ENCODE measurements around the gene TNFRSF1A.

Gene TNFRSF1A

DNA sequence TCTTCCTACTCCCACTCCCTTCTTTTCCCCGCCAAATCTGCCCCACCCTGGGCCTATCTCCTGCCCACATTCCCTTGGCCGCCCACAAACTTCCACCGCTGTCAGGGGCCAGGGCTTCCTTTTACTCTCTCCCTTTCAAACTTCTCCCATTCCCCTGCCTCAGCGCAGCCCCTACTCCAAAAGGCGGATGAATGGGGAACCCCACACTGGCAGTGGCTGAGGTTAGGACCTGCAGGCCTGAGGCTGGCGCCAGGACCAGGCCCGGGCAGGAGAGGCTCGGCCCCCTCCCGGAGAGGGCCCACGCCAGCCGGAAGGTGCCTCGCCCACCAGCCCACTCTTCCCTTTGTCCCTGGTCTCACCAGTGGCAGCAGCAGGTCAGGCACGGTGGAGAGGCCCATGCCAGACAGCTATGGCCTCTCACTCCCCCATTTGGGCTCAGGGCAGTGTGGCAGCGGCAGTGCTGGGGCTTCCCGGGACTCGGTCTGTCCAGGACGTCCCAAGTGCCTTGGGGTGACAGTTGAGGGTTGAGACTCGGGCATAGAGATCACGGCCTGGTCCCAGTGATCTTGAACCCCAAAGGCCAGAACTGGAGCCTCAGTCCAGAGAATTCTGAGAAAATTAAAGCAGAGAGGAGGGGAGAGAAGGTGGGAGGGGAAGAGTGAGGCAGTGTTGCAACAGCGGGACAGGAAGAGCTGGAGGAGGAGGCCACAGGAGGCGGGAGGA lies at the start of gene TNFRSF1A:
Gene TNFRSF1A (minus strand): TSS at position 660 of the 723 bp plus-strand sequence. CDS start 262 bp downstream, at position 398.
- no peak for DNase-seq

DNA sequence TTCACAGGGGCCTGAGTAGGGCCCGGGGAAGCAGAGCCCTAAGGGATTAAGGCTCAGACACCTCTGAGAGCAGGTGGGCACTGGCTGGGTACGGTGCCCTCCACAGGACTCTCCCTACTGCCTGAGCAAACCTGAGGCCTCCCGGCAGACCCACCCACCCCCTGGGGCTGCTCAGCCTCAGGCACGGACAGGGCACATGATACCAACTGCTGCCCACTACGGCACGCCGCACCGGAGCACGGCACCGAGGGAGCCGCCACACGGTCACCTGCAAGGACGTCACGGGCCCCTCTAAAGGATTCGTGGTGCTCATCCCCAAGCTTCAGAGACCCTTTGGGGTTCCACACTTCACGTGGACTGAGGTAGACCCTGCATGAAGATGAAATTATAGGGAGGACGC lies 49.1 kb upstream of the TNFRSF1A start:
- DNase-seq: no peak

DNA sequence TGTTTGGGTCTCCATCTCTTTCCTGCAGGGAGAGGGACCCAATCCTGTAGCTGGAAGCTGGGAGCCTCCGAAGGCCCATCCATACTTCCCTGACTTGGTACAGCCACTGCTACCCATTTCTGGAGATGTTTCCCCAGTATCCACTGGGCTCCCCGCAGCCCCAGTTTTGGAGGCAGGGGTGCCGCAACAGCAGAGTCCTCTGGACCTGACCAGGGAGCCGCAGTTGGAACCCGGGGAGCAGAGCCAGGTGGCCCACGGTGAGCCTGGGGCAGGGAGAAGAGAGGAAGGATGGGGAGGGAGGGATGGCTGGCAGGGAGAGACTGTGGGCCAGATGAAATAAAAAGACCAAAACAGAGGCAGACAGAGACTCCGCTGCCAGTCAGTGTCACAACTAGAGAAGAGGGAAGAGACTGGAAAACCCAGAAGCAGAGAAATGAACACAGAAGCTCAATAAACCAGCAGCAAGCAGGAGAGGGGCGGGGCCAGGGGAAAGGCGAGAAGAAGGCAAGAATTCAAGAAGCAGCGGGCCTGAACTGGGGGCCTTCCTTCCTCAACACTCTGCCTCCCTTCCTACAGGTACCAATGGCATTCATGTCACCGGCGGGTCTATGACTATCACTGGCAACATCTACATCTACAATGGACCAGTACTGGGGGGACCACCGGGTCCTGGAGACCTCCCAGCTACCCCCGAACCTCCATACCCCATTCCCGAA lies 48.4 kb upstream of the TNFRSF1A start:
- DNase-seq: no peak

DNA sequence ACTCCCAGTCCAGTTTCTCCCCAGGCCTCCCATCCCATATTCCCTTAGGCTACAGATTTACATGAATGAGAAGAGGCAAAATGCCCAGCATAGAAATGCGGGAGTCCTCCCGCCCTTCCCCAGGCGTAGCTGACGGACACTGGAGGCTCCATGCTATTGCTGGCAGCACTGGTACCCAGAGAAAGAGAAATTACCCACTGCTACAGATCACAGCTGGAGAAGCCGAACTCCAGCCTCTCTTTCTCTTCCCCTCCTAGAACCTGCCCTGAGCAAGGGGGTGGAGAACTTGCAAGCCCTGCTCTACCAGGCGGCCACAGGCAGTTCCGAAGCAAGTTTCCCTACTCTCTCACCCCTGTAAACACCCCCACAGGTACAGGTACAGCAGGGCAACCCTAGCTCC lies 45.7 kb upstream of the TNFRSF1A start:
- no peak for DNase-seq

DNA sequence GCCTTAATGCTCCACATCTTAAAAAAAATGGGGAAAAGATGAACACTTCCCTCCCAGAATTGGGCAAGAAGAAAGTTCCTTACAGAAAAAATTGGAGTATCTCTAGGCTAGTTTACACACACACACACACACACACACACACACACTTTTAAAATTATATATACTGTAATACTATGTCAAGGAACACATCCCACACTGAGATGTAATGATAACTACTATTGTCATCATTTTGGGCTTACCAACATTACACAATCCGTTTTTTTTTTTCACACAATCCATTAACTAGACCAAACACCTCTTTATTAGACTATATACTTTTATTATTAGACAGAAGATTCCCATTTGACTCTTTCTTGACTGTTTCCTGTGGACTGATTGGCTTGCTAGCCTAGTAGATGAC lies 44.6 kb upstream of the TNFRSF1A start:
- no peak for DNase-seq

DNA sequence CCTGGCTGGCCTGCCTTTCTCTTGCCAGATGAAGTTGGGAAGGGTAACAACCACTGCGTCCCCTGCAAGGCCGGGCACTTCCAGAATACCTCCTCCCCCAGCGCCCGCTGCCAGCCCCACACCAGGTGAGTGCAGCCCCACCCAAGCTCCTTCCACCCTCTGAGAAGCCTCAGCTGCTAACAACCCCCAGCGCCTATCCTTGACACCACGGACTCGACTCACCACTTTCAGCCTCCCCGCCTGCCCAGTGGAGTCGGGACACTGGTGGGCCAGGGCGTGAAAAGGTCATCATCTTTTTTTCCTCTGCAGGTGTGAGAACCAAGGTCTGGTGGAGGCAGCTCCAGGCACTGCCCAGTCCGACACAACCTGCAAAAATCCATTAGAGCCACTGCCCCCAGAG lies 44.2 kb upstream of the TNFRSF1A start:
- DNase-seq: no peak

DNA sequence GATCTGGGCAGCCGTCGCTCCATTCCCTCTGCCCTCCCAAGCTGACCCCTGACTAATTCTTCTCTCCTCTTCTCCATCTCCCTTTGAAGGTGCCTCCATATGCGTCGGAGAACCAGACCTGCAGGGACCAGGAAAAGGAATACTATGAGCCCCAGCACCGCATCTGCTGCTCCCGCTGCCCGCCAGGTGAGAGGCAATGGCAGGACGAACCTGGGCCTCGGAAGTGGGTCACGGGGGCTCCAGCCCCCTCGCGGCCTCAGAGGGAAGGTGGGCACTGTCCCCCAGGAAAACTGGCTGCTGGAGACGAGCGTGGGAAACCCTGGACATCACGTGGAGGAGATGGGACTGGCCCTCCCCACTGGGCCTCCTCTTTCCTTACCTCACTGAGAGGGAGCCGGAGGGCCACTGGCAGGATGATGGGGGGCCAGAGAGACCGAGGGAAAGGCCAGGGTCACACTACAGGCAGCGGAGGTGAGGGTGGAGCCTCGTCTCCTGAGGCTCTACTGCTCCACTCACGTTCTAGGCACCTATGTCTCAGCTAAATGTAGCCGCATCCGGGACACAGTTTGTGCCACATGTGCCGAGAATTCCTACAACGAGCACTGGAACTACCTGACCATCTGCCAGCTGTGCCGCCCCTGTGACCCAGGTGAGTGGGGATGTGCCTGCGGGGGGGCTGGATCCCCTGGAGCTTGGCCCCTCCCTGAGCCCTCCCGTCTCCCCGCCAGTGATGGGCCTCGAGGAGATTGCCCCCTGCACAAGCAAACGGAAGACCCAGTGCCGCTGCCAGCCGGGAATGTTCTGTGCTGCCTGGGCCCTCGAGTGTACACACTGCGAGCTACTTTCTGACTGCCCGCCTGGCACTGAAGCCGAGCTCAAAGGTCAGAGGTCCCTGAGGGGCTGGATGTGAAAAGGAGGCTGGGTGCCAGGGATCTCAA lies 42.9 kb upstream of the TNFRSF1A start:
- no peak for DNase-seq

DNA sequence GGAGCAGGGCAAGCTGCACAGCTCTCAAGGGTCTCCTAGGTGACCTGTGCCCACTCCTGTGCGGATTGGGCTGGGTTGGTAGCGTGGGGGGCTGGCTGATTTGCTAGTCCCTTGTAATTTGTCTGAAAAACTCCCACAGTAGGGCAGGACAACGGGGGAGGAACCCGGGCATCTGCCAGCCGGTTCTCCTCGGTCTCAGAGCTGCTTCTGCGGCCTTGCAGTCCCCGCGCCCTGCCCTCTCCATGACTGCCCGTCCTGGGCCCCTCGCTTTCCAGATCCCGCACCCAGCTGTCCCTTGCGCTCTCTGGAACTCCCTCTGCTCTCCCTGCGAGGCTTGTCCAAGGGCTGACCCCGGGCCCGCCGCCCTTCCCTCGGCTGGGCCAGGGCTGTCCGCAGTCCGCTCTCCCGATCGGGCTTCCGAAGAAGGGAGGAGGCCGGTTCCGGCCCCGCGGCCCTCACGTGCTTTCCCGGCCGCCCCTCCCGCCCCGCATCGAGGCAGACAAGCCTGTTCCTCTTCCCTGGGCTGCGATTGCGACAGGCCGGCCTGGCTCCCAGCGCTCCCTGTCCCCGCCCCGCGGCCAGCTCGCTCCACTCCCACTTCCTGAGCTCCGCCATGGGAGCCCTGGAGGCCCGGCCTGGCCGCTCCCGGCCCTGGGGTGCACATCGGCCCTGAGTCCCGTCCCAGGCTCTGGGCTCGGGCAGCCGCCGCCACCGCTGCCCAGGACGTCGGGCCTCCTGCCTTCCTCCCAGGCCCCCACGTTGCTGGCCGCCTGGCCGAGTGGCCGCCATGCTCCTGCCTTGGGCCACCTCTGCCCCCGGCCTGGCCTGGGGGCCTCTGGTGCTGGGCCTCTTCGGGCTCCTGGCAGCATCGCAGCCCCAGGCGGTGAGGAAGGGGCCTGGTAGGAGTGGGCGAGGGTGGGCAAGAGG lies 42.0 kb upstream of the TNFRSF1A start, which contains the start of gene LTBR:
Gene LTBR (plus strand): TSS at position 591 of the 927 bp plus-strand sequence. CDS start 197 bp downstream, at position 788.
- DNase-seq: no peak

DNA sequence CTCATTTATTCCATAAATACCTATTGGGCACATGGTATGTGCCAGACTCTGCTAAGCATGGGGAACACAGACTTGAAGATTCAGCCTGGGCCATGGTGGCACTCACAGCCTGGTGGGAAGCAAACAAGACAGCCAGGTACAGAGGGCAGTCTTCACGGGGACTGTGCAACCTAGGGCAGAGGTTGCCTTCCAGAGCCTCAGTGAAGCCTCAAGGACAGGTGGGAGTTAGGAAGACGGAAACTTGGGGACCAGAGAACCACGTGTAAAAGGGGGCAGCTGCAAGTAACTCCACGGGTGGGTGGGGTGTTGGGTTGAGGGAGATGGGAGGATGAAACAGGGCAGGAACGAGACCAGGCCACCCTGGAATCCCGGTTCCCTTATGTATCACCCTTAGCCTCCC lies 41.1 kb upstream of the TNFRSF1A start:
- no peak for DNase-seq

DNA sequence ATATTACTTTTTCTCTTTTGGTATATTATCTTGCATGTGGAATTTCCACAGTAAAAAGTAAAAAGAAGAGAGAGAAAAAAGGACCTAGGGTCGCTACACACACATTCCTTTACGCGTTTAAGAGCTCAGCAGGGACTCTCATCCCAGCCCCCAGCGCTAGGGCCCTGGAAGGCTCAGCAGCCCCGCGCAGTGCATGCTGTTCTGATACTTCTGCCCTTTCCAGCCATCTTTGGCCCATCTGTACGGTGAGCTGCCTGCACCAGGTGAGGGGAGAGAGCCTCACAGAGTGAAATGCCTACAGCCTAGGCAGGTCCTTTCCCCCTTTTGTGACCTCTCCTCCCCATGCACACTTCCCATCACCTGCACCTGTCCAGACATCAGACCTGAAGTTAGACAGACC lies 40.5 kb upstream of the TNFRSF1A start:
- no peak for DNase-seq

DNA sequence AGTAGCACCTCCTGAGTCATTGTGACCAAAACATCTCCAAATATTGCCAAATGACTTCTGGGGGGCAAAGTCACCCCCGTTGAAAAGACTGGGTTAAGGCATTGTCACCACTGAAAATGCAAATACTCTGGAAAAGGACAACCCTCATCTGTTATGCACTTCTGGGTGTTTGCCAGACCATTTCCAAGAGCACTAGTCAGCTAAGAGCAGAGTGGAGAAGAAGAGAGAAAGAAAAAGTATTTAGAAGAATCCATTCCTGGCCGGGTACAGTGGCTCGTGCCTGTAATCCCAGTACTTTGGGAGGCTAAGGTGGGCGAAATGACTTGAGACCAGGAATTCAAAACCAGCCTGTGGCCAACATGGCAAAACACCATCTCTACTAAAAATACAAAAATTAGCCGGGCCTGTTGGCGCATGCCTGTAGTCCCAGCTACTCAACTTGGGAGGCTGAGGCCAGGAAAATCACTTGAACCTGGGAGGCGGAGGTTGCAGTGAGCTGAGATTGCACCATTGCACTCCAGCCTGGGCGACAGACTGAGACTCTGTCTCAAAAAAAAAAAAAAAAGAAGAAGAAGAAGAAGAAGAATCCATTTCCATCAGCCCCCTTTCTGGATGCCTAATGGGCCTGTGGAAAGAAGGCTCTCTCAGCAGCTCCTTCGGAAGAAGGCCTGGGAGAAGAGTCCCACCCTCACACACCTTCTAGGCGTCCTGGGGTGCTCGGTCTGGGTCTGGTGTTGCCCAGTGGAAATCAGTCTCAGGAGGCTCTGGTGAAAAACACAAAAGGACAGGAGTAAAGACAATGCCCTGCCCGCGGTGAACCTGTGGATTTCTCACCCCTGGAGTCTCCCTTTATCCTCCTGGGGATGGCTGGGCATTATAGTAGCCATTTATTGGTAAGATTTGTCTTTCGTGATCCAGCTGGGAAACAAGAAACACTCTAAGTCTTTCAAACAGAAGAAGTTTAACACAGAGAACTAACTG lies 38.6 kb upstream of the TNFRSF1A start:
- no peak for DNase-seq

DNA sequence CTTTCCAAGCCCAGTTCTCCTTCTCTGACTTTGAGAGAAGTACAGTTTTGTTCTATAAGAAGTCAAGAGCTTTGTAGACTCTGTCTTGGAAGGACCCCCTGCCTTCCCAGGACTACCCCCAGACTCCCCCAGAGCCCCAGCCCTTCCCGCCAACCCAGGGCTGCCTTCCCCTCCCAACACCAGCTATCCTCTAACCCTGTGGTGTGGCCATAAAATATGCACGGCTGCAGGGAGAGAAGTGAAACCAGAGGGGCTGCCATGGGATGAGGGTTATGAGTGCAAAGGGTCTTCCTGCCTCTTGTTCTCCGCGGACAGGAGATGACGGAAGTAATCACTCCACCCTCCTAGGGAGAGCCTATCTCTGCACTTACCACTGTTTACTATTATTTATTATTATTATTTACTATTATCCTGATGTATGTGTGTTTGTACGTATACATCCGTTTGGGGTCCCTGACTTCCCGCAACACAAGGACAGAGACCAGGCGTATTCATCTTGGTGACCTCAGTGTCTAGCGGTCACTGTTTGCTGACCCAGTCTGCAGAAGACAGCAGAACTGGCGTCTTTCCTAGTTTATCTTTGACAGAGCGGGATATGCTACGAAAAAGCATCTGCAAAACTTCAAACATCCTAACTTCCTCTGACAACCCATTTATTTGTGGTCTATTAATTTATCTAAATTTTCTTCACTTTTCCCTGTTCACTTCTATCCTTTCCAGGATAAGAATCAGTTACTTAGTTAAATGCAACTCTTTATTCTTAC lies 37.0 kb upstream of the TNFRSF1A start:
- DNase-seq: no peak

DNA sequence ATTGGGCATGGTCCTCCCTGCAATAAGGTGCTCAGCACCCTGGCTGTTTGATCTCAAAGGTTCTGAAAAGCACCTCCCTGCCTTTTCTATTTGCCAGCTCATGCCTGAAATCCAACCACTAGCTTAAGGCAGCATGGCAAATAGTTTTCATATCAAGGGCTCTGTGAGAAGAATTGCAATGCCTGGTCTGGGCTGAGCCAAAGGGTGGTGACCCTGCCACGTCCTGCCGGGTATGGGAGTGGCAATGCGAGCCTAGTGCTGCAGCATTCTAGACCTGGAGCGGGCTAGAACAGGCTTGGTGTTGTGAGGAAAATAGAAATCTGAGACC lies 35.8 kb upstream of the TNFRSF1A start:
- DNase-seq: no peak

DNA sequence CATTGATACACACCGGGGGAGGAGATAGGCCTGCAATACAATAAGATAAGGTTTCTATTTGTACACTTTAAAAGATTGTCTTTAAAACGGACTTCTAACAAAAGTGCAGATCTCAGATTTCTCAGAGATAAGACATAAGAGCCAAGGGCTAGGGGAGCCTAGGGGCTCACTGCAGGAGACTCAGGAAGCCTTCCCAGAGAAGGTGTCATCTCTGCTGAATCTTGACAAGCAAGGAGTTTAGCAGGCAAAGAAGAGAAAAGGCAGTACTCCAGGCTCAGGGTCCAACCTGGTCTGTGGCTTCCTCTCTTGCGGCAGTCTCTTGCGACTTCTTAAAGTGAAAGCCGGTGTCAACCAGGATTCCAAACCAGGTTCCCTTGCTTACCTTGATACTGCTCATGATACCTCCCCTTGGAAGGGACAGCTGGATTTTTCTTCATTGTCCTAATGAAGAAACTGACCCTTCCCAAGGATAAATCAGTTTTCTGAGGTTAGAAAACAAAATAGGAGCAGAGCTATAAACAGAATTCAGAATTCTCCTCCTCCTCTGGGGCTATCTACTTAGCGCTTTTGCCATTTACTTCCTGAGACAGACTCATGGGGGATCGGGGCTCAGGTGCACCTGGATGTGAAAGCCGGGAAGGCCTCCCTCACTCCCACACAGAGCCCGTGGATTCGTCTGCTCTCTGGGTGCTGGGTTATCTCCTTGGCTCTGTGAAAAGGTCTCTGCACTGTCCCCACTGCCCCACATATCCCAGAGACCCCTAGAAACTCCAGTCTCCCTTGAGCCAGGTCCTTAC lies 35.2 kb upstream of the TNFRSF1A start:
- no peak for DNase-seq

DNA sequence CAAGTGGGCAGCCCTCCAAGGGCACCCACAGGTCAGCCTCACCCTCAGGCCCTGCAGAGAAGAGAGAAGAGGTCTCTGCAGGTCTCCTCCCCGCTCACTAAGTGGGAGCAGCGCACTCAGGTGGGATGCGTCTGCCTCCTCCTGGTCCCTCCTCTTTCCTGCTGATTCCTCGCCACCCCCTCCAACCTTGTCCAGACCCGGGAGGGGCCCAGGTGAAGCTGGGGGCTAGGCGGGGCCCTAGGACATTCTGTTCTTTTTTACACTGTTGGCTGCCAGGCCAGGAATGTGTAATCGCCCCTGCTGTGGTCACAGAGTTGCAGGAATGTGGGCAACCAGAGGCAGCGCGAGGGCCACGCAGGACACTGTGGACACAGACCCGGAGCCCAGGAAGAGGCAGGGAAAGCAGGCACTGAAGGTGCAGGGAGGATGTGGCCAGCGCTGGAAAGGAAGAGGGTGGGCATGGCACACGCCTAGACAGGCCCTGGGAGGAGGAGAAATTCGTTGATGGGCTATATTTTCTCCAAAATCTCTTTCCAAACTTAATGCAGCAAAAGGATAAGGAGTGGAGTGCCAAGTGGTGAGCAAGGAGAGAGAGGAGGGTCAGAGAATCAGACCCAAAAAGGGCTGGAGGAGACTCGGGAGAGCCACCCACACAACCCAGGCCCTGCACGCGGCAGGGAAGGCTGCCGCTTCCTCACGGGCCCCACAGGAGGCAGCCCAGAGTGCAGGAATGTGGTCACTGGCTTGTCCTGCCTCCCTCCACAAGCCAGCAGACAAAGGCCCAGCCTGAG lies 34.4 kb upstream of the TNFRSF1A start:
- no peak for DNase-seq

DNA sequence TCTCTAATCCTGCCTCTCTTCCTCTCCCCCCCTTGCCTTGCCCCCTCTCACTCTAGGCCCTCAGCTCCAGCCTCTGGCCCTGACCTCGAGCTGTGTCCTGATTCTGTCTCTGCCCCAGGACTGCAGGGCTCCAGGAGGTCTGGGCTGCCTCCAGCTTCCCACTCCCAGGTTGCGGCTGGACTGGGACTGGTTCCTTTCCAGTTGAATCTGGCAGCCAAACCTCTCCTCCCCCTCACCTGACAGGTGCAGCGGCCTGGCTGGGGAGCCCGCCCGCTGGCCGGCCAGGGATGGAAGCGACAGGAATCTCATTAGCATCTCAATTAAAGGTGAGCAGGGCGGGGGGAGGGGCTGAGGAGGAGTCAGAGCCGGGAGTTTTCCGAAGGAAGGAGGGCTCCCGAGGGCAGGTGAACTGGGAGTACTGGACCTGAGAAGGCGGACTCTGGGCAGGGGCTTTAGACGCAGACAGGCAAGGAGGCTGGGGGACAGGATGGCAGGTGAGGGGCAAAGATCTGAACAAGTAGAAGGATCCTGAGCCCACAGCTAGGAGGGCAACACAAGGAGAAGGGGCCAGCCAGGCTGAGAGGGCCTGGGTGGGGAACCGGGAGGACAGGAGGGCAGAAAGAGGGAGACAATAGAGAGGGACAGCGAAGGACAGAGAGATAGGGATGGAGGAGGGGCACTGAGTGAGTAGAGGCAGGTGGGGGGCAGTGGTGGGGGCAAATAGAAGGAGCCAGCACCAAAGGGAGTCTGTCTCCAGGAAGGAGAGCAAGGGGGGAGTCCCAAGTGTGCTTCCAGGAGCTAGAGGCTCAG lies 33.6 kb upstream of the TNFRSF1A start, which contains the start of gene SCNN1A:
Gene SCNN1A (minus strand): TSS at position 295 of the 810 bp plus-strand sequence. CDS start 780 bp downstream, outside the sequence.
- no peak for DNase-seq

DNA sequence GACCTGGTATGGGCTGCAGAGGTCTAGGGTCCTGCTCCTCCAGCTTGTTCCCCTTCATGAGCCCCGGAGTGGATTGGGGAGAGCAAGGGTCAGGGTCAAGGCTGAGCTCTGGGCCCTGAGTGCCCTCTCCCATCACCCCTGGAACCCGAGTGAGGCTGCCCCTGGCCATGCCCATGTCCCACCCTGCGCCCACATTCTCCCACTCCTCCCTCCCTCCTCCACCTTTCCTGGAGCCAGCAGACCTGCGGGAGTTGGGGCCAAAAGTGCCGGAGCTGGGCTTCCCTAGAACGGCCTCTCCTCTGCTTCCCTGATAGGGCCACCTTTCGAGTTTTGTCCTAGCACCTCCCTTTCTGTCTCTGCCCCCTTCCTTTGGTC lies 32.9 kb upstream of the TNFRSF1A start:
- DNase-seq: no peak

All from activated CD4-positive, alpha-beta T cell treated with anti-CD3 and anti-CD28 coated beads for 1 hour (primary cell).